SK-N-SH (cell line): Measurements from ENCODE around the gene UBE2L5. TPM values are rescaled to one million over a fixed set of nuclear protein-coding genes. Genes with fewer than 3 reads are reported as not detected.

Experiments
- CTCF ChIA-PET: fragments of 300-600, 350-600 bp; formaldehyde crosslinking; extraction: SDS; loops from one replicate; lab custom pipeline; 2021; lab: Yijun Ruan, JAX
- POLR2A ChIA-PET: fragments of 350-600 bp; sonication (Branson Sonifier 250); formaldehyde crosslinking; extraction: SDS; loops from one replicate; lab custom pipeline; 2020; ENCODE audit warnings: antibody characterized with exemption, inconsistent platforms; lab: Yijun Ruan, JAX
- DNase-seq: peaks from one replicate; pipeline ENCODE4 v3.0.0; 2012
- H2AFZ ChIP-seq: fragments of 200-600 bp; sonication (generic); 2 replicates; pipeline ENCODE4 v1.8.1; 2016; ENCODE audit warnings: antibody characterized with exemption, mild to moderate bottlenecking, low read depth
- H3F3A ChIP-seq: fragments of 200-600 bp; sonication (generic); replicated peaks from 2 replicates; pipeline ENCODE3; 2016; ENCODE audit warnings: antibody characterized with exemption, mild to moderate bottlenecking; ENCODE audit not compliant: insufficient read depth
- H3K27ac ChIP-seq, 2 experiments: fragments of 200-500 bp in 1 of 2; fragments of 200-600 bp in 1 of 2; sonication (Bioruptor generic) in 1 of 2; sonication (generic), shearing (Covaris generic) in 1 of 2; 2 replicates each; pipeline versions ENCODE4 v1.5.1 to v1.6.1; 2014 to 2016; ENCODE audit warnings: low read depth in 2 of 2, inconsistent platforms in 1 of 2, low read length in 1 of 2, mild to moderate bottlenecking in 1 of 2, mixed read lengths in 1 of 2
- H3K27me3 ChIP-seq: fragments of 200-600 bp; sonication (generic), shearing (Covaris generic); 2 replicates; pipeline ENCODE4 v1.6.1; 2016; ENCODE audit warnings: mixed run types; ENCODE audit not compliant: insufficient read depth
- H3K36me3 ChIP-seq, 2 experiments: fragments of 200-500 bp in 1 of 2; fragments of 200-600 bp in 1 of 2; sonication (Bioruptor generic) in 1 of 2; sonication (generic) in 1 of 2; replicated peaks in 1 of 2; 2 replicates each; pipeline versions ENCODE3 to v1.5.1; 2014 to 2016; ENCODE audit warnings: low read length in 1 of 2, mild to moderate bottlenecking in 1 of 2; ENCODE audit not compliant: insufficient read depth in 2 of 2, control insufficient read depth in 1 of 2
- H3K4me1 ChIP-seq, 2 experiments: fragments of 200-500 bp in 1 of 2; fragments of 200-600 bp in 1 of 2; sonication (Bioruptor generic) in 1 of 2; sonication (generic), shearing (Covaris generic) in 1 of 2; 2 replicates each; pipeline versions ENCODE4 v1.5.1 to v1.6.1; 2014 to 2016; ENCODE audit warnings: low read depth in 1 of 2, low read length in 1 of 2, mixed run types in 1 of 2; ENCODE audit not compliant: insufficient read depth in 2 of 2, control insufficient read depth in 1 of 2
- H3K4me2 ChIP-seq: fragments of 200-600 bp; sonication (generic), shearing (Covaris generic); 2 replicates; pipeline ENCODE4 v1.6.1; 2017; ENCODE audit warnings: mixed run types
- H3K4me3 ChIP-seq, 2 experiments: fragments of 200-500 bp in 1 of 2; fragments of 200-600 bp in 1 of 2; sonication (Bioruptor generic) in 1 of 2; sonication (generic), shearing (Covaris generic) in 1 of 2; 2 replicates each; pipeline versions ENCODE4 v1.5.1 to v1.8.1; 2014 to 2016; ENCODE audit warnings: low read depth in 2 of 2, inconsistent platforms in 1 of 2, low read length in 1 of 2, mild to moderate bottlenecking in 1 of 2, mixed read lengths in 1 of 2, moderate library complexity in 1 of 2
- H3K79me2 ChIP-seq: fragments of 200-600 bp; sonication (generic); 2 replicates; pipeline ENCODE4 v1.8.1; 2017; ENCODE audit warnings: mild to moderate bottlenecking; ENCODE audit not compliant: insufficient read depth
- H3K9ac ChIP-seq: fragments of 200-600 bp; sonication (generic); 2 replicates; pipeline ENCODE4 v1.6.1; 2017; ENCODE audit warnings: mixed run types
- H3K9me2 ChIP-seq: fragments of 200-600 bp; sonication (generic); 2 replicates; pipeline ENCODE4 v1.6.1; 2017; ENCODE audit warnings: mixed run types
- H3K9me3 ChIP-seq: fragments of 200-600 bp; sonication (generic); 2 replicates; pipeline ENCODE4 v1.6.1; 2017; ENCODE audit warnings: mixed run types, mild to moderate bottlenecking, moderate library complexity
- H4K20me1 ChIP-seq: fragments of 200-600 bp; sonication (generic); 2 replicates; pipeline ENCODE4 v1.6.1; 2017; ENCODE audit warnings: mild to moderate bottlenecking, mixed run types; ENCODE audit not compliant: insufficient read depth
- CTCF ChIP-seq: fragments of 200-600 bp; sonication (generic); IDR thresholded peaks from 2 replicates; pipeline ENCODE4 v1.6.1; 2017; ENCODE audit warnings: antibody characterized with exemption, mild to moderate bottlenecking, moderate library complexity
- ELF1 ChIP-seq: IDR thresholded peaks from 2 replicates; pipeline ENCODE4 v1.4.0; 2012
- JUND ChIP-seq: IDR thresholded peaks from 2 replicates; pipeline ENCODE4 v1.4.0; 2012
- MAX ChIP-seq: IDR thresholded peaks from 2 replicates; pipeline ENCODE4 v1.4.0; 2012; ENCODE audit warnings: low read depth
- MXI1 ChIP-seq: IDR thresholded peaks from 2 replicates; pipeline ENCODE4 v1.6.1; 2012; ENCODE audit warnings: mild to moderate bottlenecking, low read depth, low read length, improper control_type of control experiment
- SMC3 ChIP-seq: IDR thresholded peaks from 2 replicates; pipeline ENCODE4 v1.6.1; 2012; ENCODE audit warnings: low read depth, low read length, improper control_type of control experiment
- TAF1 ChIP-seq: IDR thresholded peaks from 2 replicates; pipeline ENCODE4 v1.6.1; 2012; ENCODE audit warnings: low read depth, mild to moderate bottlenecking, low read length, moderate library complexity, borderline replicate concordance
- USF1 ChIP-seq: IDR thresholded peaks from 2 replicates; pipeline ENCODE4 v1.4.0; 2012; ENCODE audit warnings: low read depth, borderline replicate concordance
- YY1 ChIP-seq: IDR thresholded peaks from 2 replicates; pipeline ENCODE4 v1.4.0; 2012; ENCODE audit warnings: low read depth, mild to moderate bottlenecking
- WGBS: methylation state at CpG from one replicate; pipeline ENCODE4 v1.1.6; 2017; ENCODE audit warnings: low lambda C conversion rate; 5-methylcytosine and 5-hydroxymethylcytosine counted together
- polyA plus RNA-seq, 3 experiments: library from polyadenylated mRNA; depleted of rRNA; stranded (reverse); fragments of >200 nt; gene quantifications; 2 replicates each; pipeline ENCODE4 v1.2.3, GENCODE V29; 2012

The UBE2L5 gene
- polyA plus RNA-seq, 1 of the 3 experiments (the other 2 are of a cell fraction), result 0.02 TPM

GRCh38 chr13:30453727-30454126 is 31.4 kb downstream of the UBE2L5 start:
- TF ChIP-seq CTCF (peak; percentile 38), TAF1 (no peak)
- Histone ChIP-seq H3K36me3 (peaks cover 3 to 8% of the 10 kb centered on the region in 2 experiments), H3F3A (peaks cover 36% of the 10 kb centered on the region), H3K27me3 (no peaks in the 10 kb centered on the region), H3K9ac (no peak overlapping the region), H3K9me3 (no peaks in the 10 kb centered on the region), H3K9me2 (no peaks in the 10 kb centered on the region), H4K20me1 (no peaks in the 10 kb centered on the region), H3K4me1 (no peaks in the 10 kb centered on the region), H2AFZ (no peak overlapping the region), H3K79me2 (no peaks in the 10 kb centered on the region), H3K4me2 (no peak overlapping the region), H3K4me3 (no peak overlapping the region), H3K27ac (no peak overlapping the region)
- no peak for DNase-seq
- CTCF ChIA-PET, result interaction anchor here (1.4 to 1.6 kb wide), 2 partner anchors 9 to 97 kb away, joined by 4 to 5 read pairs; no protein-coding TSS in a partner anchor
- POLR2A ChIA-PET, result no interaction called here
- 91% methylated on average over 4 of the region's 4 CpGs for WGBS

- Histone ChIP-seq H3K4me3 (no peak overlapping the region), H3K9me2 (no peaks in the 10 kb centered on the region), H3K9me3 (no peaks in the 10 kb centered on the region), H4K20me1 (no peaks in the 10 kb centered on the region), H3K36me3 (peaks cover 13 to 21% of the 10 kb centered on the region in 2 experiments)
- CTCF ChIA-PET, result interaction anchor here (1.6 kb wide), 1 partner anchor 323 kb away, joined by 5 read pairs; no protein-coding TSS in a partner anchor
- TF ChIP-seq MAX, result no peak
- no peak for TF ChIP-seq YY1
- no peak for TF ChIP-seq TAF1
- TF ChIP-seq JUND, result no peak
- TF ChIP-seq SMC3, result no peak
- TF ChIP-seq ELF1, result no peak
- no peak for TF ChIP-seq USF1
- TF ChIP-seq MXI1, result no peak
- TF ChIP-seq, all 33 proteins: peak for 0
- H2AFZ ChIP-seq, result no peak overlapping the region
- H3F3A ChIP-seq, result peaks cover 49% of the 10 kb centered on the region
- H3K9ac ChIP-seq, result no peak overlapping the region
- no peaks in the 10 kb centered on the region for H3K4me1 ChIP-seq
- H3K79me2 ChIP-seq, result peaks cover 8% of the 10 kb centered on the region; the same call in 1 of the 2 replicates
- H3K27ac ChIP-seq, result no peak overlapping the region
- no peaks in the 10 kb centered on the region for H3K27me3 ChIP-seq
- WGBS, result 94% methylated on average over 2 of the region's 2 CpGs
- no peak for DNase-seq
- POLR2A ChIA-PET, result no interaction called here
- H3K4me2 ChIP-seq, result no peak overlapping the region
Observed at GRCh38 chr13:30454991-30455390, 32.7 kb downstream of the UBE2L5 start.
